ENCODE results near the gene HEPHL1.
A peak's percentile ranks its signal among the peaks of the same experiment; 100 is the strongest.

Gene HEPHL1

DNA sequence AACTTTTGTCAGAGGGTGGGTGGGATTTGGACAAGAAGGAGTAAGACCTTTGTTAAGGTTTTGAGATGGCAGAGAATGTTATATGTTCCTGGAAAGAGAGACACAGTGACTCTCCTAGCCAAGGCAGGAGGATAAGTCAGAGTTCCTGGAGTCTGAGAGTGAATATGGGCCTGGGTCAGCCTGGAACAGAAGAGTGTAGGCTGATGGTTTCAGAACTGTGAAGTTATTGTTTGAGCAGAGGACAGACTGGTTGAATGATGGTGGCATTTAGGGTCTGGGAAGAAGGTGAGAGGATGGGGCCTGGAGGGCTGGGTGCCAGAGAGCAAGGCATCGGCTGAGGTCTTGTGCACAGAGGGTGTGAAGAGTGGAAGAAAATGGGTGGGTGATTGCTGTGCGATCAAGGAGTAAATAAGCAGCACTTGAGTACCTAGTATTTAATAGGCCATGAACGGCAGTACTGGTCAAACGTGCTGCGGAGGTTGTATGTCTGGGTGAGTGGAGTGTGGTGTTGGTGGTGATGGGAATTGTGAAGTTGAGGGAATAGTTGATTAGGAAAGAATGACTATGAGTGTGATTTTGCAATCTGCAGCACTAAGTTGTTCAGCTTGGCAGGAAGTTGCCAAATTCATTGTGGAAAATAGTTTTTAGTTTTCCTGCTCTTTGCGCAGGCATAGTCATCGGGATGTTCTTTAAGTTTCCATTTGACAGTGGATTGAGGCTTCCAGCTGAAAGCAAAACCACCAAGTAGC, 109.3 kb downstream of the HEPHL1 start:
- Histone ChIP-seq H3K9me2 (replicated peaks; ENCODE audit: insufficient read depth, low read length) (no peaks in the 10 kb centered on the region), H3K79me2 (ENCODE audit: insufficient read depth, low read length) (peaks cover 49% of the 10 kb centered on the region), H3K4me2 (ENCODE audit: low read depth, low read length, poor library complexity, severe bottlenecking) (peak overlapping the region; percentile 90), H3K27me3 (ENCODE audit: low read length) (no peaks in the 10 kb centered on the region), H3K9me3 (ENCODE audit: insufficient read depth, low read length) (no peaks in the 10 kb centered on the region), H4K20me1 (ENCODE audit: low read depth, low read length) (peaks cover 2% of the 10 kb centered on the region; the same call in 1 of the 2 replicates), H3K4me3 (ENCODE audit: insufficient read depth, low read length, poor library complexity, severe bottlenecking) (no peak overlapping the region), H2AFZ (ENCODE audit: low read depth, low read length, severe bottlenecking) (no peak overlapping the region), H3F3A (ENCODE audit: insufficient read depth) (no peaks in the 10 kb centered on the region), H3K27ac (ENCODE audit: low read depth, low read length) (no peak overlapping the region), H3K36me3 (ENCODE audit: low read length) (no peaks in the 10 kb centered on the region), H3K9ac (ENCODE audit: low read length) (no peak overlapping the region)
- TF ChIP-seq CTCF (IDR thresholded peaks at IDR 0.05; ENCODE audit: insufficient read depth, low read length, poor library complexity, severe bottlenecking) (no peak), EZH2phosphoT487 (conservative IDR thresholded peaks at IDR 0.05; ENCODE audit: low read length) (no peak)

- TF ChIP-seq EZH2phosphoT487 (conservative IDR thresholded peaks at IDR 0.05; ENCODE audit: low read length) = no peak
- no peak for TF ChIP-seq CTCF (IDR thresholded peaks at IDR 0.05; ENCODE audit: insufficient read depth, low read length, poor library complexity, severe bottlenecking)
- no peaks in the 10 kb centered on the region for H3K9me2 ChIP-seq (replicated peaks; ENCODE audit: insufficient read depth, low read length)
- H3K9me3 ChIP-seq (ENCODE audit: insufficient read depth, low read length) = no peaks in the 10 kb centered on the region
- peaks cover 52% of the 10 kb centered on the region for H3K79me2 ChIP-seq (ENCODE audit: insufficient read depth, low read length)
- no peak overlapping the region for H3K9ac ChIP-seq (ENCODE audit: low read length)
- H3K36me3 ChIP-seq (ENCODE audit: low read length) = no peaks in the 10 kb centered on the region
- H3F3A ChIP-seq (ENCODE audit: insufficient read depth) = no peaks in the 10 kb centered on the region
- no peak overlapping the region for H2AFZ ChIP-seq (ENCODE audit: low read depth, low read length, severe bottlenecking)
- no peak overlapping the region for H3K4me2 ChIP-seq (ENCODE audit: low read depth, low read length, poor library complexity, severe bottlenecking)
- no peaks in the 10 kb centered on the region for H3K27me3 ChIP-seq (ENCODE audit: low read length)
- H3K4me3 ChIP-seq (ENCODE audit: insufficient read depth, low read length, poor library complexity, severe bottlenecking) = no peak overlapping the region
- H4K20me1 ChIP-seq (ENCODE audit: low read depth, low read length) = peaks cover 5% of the 10 kb centered on the region; the same call in 1 of the 2 replicates
- H3K27ac ChIP-seq (ENCODE audit: low read depth, low read length) = no peak overlapping the region
These were observed 110.0 kb downstream of the HEPHL1 start for GRCh38 chr11:94131047-94131717.

DNA sequence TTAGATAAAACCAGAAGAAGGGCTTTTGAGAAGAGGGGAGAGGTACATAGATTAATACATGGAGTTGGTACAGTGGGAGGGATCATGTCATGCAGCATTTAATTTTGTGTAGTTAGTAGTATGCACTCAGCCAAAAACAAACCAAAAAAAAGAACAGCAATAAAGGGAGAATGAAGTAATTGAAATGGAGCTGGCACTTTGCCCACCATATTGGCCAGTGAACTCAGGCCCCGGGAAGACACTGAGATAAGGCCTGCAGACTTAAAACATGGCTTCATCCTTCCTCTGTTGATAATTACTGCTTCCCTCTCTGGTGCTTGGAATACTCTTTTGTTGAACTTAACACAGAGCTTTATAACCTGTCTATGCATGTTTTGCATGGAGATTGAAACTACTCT, 110.6 kb downstream of the HEPHL1 start:
- peaks cover 53% of the 10 kb centered on the region for H3K79me2 ChIP-seq (ENCODE audit: insufficient read depth, low read length)
- no peaks in the 10 kb centered on the region for H3K9me3 ChIP-seq (ENCODE audit: insufficient read depth, low read length)
- H3K27me3 ChIP-seq (ENCODE audit: low read length) = no peaks in the 10 kb centered on the region
- no peaks in the 10 kb centered on the region for H3K9me2 ChIP-seq (replicated peaks; ENCODE audit: insufficient read depth, low read length)
- no peak overlapping the region for H3K4me3 ChIP-seq (ENCODE audit: insufficient read depth, low read length, poor library complexity, severe bottlenecking)
- no peaks in the 10 kb centered on the region for H3F3A ChIP-seq (ENCODE audit: insufficient read depth)
- no peaks in the 10 kb centered on the region for H3K36me3 ChIP-seq (ENCODE audit: low read length)
- H4K20me1 ChIP-seq (ENCODE audit: low read depth, low read length) = peaks cover 5% of the 10 kb centered on the region; the same call in 1 of the 2 replicates
- no peak overlapping the region for H3K4me2 ChIP-seq (ENCODE audit: low read depth, low read length, poor library complexity, severe bottlenecking)
- H3K9ac ChIP-seq (ENCODE audit: low read length) = no peak overlapping the region
- TF ChIP-seq EZH2phosphoT487 (conservative IDR thresholded peaks at IDR 0.05; ENCODE audit: low read length) (no peak), CTCF (IDR thresholded peaks at IDR 0.05; ENCODE audit: insufficient read depth, low read length, poor library complexity, severe bottlenecking) (no peak)
- H2AFZ ChIP-seq (ENCODE audit: low read depth, low read length, severe bottlenecking) = no peak overlapping the region
- no peak overlapping the region for H3K27ac ChIP-seq (ENCODE audit: low read depth, low read length)

Data from SU-DHL-6 (cell line).